NK-92 treated with Interleukin-12 subunit alpha and Interleukin-12 subunit beta, amount 100 ng/mL, for 24 hours (cell line): Measurements from ENCODE around the gene BANP.
"Not testable (repeated sequence)": the region's sequence is repeated elsewhere in the genome, so short reads cannot be mapped to it uniquely, and the experiment has no call there.

Experiments
- DNase-seq: peaks from one replicate; lab custom pipeline; 2025; lab: John Stamatoyannopoulos, UW

The BANP gene

DNA sequence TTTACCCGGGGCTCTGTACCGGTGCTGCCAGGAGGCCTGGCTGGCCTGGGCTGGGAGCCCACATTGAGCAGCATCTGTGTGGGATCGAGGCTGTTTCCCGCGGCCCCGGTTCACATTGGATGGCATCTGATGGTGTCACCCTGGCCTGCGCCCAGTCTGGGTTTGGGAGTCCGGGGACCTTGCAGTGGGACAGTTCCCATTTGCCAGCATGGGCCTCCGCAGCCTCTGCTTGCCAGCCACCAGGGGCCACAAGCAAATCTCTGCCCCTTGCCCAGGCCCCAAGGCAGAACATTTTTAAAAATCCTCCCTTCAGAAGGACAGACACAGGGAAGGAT lies 64.5 kb downstream of the BANP start:
- no peak for DNase-seq

DNA sequence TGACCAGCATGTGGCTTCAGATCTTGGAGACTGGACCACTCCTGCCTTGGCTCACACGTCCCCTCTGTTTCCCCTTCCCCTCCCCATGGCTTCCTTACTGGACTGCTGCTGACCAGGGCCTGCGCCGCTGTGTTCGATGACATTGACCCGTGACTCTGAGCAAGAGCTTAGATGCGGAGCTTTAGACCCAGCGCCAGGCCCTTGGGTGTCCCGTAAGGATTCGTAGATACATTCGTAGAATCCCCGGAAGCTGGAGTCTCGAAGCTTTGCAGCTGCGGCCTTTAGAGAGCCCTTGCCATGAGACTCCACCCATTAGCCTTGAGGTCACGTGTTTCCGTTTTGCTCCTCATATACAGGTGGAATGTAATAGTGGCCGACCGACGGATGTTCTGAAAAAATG lies 65.2 kb downstream of the BANP start:
- DNase-seq: not testable (repeated sequence)

DNA sequence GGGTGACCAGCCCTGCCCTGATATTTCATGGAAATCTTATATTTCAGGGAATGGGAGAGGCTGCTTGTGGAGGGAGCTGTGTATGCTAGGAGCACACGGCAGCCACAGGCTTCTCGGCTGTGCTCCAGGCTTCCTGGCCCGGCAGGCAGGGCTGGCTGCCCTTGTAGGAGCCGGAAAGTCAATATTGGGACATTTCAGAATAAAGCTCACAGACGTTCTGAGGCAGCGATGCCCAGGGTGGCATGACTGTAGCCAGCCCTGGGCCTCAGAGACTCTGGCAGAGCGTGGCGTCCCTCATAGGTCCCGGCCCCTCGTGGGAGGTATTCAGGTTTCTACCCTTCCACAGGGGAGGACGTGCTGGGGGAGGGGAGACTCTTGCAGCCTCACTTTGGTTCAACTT lies 65.7 kb downstream of the BANP start:
- DNase-seq: no peak

DNA sequence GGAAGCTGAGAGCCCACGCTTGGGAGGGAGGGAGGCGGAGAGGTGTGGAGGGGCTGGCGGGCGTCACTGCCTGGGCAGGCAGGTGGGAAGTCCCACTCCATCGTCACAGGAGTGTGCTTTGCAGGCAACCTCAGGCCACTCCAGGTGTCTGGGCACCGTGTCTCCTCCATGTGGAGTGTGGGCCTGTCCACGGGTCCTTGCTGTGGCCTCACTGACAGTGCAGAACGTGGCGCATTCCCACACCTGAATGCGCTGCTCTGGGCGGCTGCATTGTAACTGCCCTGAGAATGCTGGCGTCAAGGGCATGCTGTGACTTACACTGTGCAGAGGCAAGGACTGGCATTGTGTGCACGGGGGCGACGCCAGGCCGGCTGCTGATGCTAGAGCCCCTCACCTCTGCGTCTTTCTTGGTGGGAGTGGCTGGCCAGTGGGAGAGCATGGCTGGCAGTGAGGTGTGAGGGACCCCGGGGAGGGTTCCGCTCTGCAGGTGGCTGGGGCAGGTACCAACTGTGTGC lies 66.4 kb downstream of the BANP start:
- no peak for DNase-seq

DNA sequence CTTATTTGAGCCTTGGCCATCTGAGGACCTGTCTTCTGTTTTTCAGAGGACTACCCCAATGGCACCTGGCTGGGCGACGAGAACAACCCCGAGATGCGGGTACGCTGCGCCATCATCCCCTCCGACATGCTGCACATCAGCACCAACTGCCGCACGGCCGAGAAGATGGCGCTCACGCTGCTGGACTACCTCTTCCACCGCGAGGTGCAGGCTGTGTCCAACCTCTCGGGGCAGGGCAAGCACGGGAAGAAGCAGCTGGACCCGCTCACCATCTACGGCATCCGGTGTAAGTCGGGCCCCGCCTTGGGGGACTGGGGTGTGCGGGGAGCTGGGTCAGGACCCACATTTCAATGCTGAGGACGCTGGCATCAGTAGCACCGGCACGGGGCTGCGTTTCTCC lies 67.1 kb downstream of the BANP start:
- not testable (repeated sequence) for DNase-seq

DNA sequence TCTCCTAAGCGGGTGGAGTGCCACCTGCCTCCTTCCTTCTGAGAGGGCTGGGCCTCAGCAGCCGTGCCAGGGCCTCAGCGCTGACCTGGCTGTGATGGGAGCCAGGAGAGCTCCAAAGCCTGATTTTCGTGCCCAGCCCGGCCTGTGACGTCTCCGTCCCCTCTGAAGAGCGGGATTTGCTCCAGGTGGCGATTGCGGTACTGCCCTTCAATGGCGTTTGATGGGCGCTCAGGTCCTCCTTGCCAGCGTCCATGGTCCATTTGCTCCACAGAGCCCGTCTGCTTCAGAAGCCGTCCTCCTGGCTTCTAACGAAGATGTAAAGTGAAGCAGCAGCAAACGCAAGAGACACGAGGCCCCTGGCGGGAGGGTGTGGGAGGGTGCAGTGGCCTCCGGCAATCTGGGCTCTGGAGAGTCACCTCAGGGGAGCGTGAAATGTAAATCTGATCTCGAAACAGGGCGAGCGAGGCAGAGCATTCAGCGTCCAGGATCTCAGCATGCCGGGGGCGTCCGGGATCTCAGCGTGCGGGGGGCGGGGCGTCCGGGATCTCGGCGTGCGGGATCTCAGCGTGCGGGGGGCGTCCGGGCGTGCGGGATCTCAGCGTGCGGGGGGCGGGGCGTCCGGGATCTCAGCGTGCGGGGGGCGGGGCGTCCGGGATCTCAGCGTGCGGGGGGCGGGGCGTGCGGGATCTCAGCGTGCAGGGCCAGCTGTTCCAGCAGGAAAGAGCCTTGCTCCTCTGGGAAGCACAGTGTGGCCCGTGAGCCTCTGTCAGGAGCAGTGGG lies 68.0 kb downstream of the BANP start:
- DNase-seq: not testable (repeated sequence)

DNA sequence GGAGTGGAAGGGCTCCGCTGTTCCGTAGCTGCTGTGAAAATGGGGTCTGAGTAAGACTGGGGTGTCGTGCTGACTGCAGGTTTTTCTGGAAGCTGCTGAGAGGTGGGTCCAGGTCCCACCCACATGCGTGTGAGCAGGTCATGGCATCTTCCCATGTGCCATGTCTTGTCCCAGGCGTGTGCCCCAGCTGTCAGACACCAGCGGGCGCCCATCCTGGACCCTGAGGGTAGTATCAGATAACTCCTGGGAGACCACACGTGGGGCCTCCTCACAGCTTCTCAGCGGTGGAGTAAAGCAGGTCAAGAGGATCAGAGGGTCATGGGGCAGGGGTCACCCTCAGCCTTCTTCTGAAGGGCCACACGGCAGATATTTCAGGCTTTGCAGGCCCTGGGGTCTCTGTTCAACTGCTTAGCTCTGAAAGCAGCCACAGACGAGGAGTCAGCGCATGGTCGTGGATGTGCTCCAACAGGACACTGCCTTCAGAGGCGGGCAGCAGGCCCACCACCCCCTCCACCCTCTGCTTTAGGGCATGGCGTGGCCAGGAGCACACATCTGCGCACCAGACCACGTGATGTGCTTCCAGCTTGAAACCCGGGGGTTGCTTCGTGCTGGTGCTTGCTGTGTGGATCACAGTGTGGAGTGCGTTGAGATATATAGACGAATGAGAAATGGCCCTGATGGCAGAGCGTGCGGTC lies 68.7 kb downstream of the BANP start:
- DNase-seq: no peak

DNA sequence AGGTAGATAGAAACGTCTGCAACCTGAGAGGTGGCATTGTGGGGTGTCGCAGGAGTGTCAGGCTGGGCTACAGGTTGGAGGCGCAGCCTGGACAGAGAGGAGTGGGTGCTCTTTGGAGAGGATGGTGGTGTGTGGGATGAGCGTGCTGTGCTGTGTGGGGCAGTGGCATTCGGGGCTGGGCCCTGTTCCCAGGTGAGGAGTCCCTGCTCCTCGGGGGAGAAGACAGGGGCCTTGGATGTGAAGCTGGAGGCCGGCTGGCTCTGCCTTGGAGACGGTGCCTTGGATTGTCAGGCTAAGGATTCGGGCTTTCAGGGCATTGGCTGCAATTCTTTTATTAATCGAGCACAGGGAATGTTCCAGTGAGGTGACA lies 69.3 kb downstream of the BANP start:
- DNase-seq: no peak

DNA sequence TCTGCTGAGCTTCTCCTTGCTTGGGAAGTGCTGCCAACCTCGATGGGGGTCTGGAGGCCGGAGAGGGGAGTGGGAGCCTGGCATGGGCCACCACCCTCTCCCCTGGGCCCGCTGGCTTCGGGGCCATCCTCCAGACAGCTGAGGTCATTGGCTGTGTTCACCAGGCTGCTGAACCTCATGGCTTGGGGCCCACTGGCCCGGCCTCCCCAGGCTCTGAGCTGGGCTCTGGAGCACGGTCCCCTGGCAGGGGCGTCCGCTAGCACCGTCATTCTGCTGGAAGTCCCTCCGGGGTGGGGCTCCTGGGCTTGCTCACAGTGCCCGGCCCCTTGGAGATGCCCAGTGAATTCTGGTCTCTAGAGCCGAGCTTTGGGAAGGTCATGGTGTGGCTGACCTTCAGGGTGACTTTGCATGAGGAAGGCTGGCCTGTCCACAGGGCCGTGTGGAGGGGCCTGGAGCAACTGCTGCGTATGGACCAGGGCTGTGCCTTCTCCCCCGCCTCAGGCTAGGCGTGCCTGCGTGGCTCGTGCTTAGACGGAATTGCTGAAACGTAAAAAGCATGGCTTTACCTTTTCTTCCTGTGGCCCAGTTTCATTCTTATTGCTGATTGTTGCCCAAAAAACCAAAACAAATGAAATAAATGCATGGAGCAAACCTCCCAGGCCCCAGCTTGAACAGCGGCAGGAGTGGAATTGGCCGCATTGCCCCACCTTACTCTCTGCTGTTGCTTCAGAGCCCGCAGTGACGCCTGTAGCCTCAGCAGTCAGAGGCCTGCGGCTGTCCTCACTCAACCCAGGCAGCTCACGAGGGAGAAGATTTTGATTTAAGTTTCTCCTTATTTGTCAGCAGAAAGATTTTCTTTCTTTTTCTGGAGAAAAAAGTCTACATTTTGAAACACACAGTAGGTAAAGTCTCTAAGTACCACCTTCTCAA lies 70.1 kb downstream of the BANP start:
- not testable (repeated sequence) for DNase-seq

DNA sequence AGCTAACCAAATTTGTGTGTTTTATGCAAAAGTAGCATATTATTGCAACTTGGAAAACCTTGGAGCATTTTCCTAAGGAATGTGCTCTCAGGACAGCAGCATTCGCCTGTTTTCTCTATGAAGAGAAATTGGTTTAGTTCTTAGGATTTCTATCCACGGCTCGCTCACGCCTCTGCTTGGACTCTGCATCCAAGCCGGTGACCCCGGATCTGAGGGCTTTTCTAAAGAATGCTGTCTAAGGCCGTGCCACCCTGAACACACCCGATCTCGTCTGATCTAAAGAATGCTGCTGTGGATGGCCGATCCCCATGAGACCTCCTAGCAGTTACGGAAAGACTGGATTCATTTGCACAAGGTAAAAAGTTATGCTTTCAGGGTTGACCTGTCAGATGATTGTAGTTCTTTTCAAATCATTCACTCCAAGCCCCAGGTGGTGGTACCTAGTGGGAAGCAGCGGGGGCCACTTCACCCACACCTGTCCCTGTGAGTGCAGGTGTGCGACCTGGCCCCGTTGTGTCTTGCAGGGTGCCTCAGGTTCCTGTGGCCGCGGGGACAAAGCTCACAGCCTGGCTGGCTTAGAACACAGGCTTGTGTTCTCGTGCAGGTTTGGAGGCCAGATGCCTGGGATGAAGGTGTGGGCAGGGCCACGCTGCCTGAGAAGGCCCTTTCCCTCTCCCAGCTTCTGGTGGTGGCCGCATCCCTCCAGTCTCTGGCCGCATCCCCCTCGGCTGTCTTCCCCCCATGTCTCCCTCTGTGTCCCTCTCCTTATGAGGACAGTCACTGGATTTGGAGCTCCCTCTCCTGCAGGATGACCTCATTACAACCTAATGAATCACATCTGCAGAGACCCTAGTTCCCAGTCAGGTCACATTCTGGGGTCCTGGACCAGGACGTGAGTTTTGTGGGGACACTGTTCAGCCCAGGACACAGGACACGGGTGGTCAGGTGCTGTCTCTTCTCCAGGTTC lies 71.1 kb downstream of the BANP start:
- DNase-seq: no peak

DNA sequence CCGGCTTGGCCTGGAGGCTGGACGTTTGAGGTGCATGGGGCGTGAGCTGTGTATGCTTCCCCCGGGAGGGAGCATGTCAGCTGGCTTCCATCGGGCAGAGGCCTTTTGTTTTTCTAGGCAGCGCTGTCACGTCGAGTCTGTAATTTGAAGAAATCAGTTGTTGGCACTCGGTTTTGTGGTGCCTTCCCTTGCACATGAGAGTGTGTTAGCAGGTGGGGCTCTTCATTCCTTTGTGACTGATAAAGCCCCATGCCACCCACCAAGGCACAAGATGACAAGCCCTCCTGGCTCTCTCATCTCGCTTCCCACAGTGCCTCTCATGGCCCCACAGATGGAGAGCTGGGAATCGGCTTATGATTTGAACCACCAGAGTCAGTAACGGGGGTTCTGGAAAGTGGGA lies 72.1 kb downstream of the BANP start:
- no peak for DNase-seq

DNA sequence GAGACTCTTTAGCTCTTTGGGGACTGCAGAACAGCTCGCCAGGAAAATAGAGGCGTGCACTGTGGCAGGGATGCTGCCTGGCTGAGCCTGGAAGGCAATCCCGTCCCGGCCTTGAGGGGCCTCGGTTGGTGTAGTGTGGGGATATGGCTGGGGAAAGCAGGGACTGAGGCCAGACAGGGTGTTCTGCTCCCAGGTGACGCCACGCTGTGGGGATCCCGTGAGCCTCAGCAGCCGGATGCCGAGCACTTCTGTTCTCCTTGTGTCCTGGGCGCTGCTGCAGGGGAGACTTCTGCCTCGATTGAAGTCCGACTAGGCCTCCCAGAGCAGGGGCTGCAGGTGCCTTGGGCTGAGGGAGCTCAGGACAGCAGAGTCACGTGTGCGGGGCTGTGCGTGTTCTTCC lies 72.6 kb downstream of the BANP start:
- no peak for DNase-seq

DNA sequence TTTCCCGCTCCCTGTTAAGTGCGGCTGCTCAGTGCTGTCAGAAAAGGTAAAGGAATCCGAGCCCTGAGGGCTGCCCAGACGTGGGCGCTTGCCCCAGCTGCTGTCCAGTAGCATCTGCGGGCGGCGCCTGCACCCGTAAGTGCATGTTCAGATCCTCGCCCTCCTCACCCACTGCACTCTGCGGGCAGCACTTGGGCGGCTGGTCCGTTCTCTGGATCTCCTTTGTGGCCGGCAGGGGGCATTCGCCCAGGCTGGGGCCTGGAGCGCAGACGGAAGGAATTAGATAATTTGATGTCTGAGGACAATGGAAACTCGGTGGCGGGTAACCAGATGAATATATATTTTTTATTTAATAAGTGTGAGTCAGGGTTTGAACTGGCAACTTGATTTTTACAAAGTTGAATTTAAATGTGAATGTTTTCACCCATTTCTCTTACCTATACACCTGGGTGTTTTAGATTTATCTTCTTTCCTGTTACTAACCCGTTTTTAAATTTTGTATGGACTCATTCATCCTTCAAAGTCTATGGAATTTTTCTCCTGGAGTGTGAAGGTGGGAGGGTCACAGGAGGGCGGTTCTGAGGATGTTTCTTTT lies 73.4 kb downstream of the BANP start:
- DNase-seq: not testable (repeated sequence)

DNA sequence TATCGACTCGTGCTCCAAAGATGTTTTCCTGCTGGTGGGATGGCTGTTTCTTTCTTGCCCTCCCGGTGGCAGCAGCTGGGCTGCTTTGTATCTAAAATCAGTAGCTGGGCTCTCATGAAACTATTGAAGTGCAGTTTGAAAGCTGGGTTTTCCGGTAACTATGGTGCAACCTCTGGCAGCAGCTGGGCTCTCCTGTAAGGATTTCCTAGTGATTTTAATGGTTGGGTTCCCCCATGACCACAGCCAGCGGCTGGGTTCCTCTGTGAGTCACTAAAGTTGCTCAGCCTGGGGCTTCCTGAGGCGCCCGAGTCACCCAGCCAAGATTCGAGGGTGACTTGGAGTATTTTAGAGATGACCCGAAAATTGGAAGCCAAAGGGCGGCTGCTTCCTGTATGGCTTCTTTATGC lies 73.9 kb downstream of the BANP start:
- DNase-seq: not testable (repeated sequence)

DNA sequence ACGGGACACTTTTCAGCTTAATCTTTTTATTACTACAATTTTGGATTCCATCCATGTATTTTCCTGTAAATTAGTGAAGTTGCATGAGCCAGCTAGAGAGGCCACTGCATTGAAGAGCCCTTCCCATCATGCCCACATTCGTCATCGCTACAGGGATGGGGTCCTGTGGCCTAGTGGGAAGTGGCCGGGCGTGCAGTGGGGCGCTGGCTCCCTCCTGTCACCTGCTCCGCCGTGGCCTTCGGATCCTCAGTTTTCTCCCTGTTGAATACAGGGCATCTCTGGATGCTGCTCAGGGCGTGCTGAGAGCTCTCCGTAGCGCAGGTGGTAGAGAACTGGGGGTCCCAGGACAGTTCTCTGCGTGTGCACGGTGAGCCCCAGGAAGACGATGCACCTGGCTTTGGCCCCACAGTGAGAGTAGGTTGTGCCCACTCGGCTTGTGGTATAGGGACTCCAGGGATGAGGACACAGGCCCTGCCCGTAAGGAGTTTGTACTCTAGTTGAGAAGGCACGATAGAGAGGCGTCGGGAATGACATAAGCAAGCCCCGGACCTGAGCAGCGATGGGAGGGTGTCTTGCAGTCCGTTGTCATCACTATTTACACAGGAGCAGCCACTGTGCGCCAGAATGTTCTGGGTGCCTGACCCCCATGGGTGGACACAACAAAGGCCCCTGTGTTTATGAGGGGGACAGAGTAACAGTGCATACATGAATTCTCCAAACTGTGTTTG lies 74.8 kb downstream of the BANP start:
- not testable (repeated sequence) for DNase-seq

DNA sequence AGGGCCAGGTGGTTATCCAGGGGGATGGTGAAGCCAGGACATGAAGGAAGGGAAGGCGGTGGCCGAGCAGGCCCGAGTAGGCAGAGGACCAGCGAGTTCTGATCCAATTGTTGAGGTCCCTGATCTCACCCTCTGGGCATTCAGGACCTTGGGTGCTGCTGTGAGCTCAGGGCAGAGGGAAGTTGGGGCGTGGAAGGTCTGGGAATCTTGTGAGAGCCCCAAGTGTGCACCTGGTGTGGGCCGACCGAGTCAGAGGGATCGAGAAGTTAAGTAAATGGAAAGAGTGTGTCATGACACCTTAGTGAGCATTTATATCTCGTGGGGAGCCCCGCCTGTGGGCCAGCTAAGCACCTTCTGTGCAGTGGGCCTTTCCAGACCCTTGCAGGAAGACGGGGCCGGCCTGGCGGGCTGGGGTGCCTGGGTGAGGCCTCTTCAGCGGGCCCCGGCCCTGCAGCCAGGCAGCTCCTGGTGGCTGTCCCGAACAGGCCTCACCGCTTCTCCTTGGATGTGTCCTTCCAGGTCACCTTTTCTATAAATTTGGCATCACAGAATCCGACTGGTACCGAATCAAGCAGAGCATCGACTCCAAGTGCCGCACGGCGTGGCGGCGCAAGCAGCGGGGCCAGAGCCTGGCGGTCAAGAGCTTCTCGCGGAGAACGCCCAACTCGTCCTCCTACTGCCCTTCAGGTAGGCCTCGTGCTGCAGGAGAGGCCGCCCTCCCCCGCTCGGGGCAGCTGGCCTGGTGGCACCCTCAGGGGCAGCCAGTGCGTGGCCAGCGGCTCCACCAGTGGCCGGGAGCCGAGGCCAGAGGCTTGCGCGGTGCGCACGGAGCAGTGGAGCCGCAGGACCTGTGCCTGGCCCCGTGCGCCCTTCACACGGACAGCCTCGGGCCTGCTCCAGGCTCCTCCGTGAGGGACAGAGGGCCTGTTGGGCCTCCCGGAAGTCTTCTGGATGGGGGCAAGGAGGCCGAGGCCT lies 76.0 kb downstream of the BANP start:
- DNase-seq: no peak

DNA sequence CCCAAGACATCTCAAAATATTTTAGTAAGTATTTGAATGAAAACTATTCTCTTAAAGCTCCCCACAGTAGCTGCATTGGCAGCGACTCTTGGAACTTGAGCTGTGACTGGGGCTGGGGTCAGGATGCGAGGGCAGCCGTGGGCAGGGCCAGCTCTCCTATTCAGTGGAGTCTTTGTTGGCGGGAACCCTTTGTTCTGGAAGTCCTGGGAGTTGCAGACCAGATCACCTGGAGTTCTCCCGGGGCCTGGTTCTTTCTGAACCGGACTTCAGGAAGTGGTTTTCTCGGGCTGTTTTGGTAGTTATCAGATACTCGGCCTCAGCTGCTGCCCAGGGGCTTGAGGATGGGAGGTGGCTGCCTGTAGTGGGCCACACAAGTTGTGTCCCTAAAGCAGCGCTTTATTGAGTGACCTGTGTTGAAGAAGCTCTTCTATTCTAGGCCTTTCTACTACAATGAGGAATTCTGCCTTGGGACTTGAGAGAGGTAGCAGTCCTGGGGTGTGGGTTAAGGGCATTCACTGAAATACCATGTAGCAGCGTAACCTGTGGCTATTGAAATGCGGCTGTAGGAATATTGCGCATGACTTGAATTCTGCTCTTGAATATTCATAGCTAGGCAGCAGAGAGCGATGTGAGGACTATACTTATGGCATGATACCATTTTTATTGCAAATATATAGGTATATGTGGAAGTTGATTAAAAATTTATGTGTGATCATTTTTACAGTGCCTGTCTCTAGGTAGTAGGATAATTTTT lies 77.1 kb downstream of the BANP start:
- not testable (repeated sequence) for DNase-seq

DNA sequence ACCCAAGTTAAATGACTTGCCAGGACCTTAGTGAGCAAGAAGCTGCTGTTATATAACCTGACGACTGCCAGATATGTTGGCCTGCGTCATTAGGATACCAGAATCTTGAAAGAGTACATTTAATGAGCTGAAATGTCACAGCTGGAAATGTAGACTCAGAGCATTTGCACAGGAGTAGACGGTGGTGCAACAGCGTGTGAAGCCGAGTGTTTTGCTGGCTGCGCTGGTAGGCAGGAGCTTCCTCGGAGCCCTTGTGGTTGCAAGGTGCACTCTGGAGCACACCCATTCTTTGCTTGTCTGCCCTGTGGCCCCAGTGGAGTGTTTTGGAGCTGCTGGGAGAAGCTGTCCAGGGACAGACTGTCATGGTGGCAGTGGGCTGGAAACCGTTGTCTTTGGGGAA lies 79.3 kb downstream of the BANP start:
- DNase-seq: no peak
